Measurements from ENCODE around the gene CNOT2. TPM values are rescaled to one million over a fixed set of nuclear protein-coding genes. Genes with fewer than 3 reads are reported as not detected.

Gene CNOT2
- total RNA-seq, 4 donors from 2014 or later, result 36.8 to 204 (median 139) TPM

DNA sequence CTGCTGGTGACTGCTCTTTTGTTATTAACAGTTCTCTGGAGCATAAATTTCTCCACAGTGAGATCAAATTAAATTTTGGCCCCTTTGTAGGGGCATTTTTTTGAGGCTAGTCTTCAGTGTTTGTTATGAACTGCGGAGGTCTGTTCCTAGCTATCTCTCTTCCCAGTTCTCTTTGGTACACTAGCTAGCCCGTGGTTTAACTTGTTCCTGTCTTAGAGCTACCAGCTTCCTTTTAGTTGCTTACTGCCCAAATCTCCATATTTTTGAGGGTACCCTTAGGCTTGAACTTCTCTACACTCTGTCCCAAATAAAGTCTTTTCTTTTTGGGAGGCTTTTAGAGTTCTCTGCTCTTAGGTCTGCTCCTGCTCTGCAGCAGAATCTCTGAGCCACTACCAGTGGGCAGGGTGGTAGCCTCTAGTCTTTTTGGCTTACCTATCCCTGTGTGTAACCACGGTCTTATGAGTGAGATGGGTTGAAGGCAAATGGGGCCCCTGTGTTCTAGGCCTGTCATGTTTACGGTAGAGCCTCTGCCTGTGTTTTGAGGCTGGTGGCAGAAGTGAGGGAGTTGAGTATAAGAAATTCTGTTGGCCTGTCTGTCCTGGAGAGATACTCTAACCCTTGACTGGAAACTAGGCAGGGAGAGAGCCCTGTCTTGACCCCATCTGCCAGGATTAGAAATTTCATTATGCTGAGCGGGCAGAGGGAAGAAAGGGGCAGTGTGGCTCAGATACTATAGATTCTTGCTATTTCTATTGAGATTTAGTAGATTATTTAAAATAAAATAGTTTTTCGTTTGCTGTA lies 21.0 kb downstream of the CNOT2 start:
- TF ChIP-seq POLR2A (IDR thresholded peaks at IDR 0.05) (no peak), EP300 (IDR thresholded peaks at IDR 0.05; ENCODE audit: low read depth) (no peak), CTCF (IDR thresholded peaks at IDR 0.05) (no peak), POLR2AphosphoS5 (IDR thresholded peaks at IDR 0.05) (no peak)
- Histone ChIP-seq H3K9me3 (no peaks in the 10 kb centered on the region), H3K27ac (no peak overlapping the region), H3K27me3 (no peaks in the 10 kb centered on the region), H3K36me3 (no peaks in the 10 kb centered on the region), H3K4me3 (no peak overlapping the region), H3K4me1 (peaks cover 0 to 63% (median 23%) of the 10 kb centered on the region in 4 donors)
- intact Hi-C loops (cut with DNase I; ENCODE audit: low total_unique reads), result no loop called here
- in situ Hi-C loops (cut with MboI; ENCODE audit: low pct_ligation_motif_present in 1 of 4, low pct_unique_long_range_greater_than_20kb in 1 of 4, low sequenced_read_pairs in 3 of 4), result no loop called here
- no peak for DNase-seq
- 83 to 90% methylated on average over 3 to 6 of the region's 6 CpGs for WGBS, 2 donors (ENCODE audit: low coverage in 1 of 2)

- no peak for TF ChIP-seq POLR2AphosphoS5 (IDR thresholded peaks at IDR 0.05)
- TF ChIP-seq EP300 (IDR thresholded peaks at IDR 0.05; ENCODE audit: low read depth), result no peak
- no peak for TF ChIP-seq CTCF (IDR thresholded peaks at IDR 0.05)
- TF ChIP-seq POLR2A (IDR thresholded peaks at IDR 0.05), result no peak
- Histone ChIP-seq H3K36me3 (no peaks in the 10 kb centered on the region), H3K4me1 (peaks cover 0 to 65% (median 24%) of the 10 kb centered on the region in 4 donors), H3K27me3 (no peaks in the 10 kb centered on the region), H3K4me3 (no peak overlapping the region), H3K9me3 (no peaks in the 10 kb centered on the region), H3K27ac (no peak overlapping the region)
- WGBS, 2 donors (ENCODE audit: low coverage in 1 of 2), result 82 to 100% methylated on average over 1 of the region's 1 CpG
- in situ Hi-C loops (cut with MboI; ENCODE audit: low pct_ligation_motif_present in 1 of 4, low pct_unique_long_range_greater_than_20kb in 1 of 4, low sequenced_read_pairs in 3 of 4), result no loop called here
- intact Hi-C loops (cut with DNase I; ENCODE audit: low total_unique reads), result no loop called here
- no peak for DNase-seq
Observed at GRCh38 chr12:70265132-70265531, 21.9 kb downstream of the CNOT2 start.

- Histone ChIP-seq H3K36me3 (no peaks in the 10 kb centered on the region), H3K9me3 (no peaks in the 10 kb centered on the region), H3K4me1 (peaks cover 0 to 70% (median 35%) of the 10 kb centered on the region in 4 donors), H3K4me3 (no peak overlapping the region), H3K27me3 (no peaks in the 10 kb centered on the region), H3K27ac (no peak overlapping the region)
- intact Hi-C loops (cut with DNase I; ENCODE audit: low total_unique reads) (no loop called here), in situ Hi-C loops (cut with MboI; ENCODE audit: low pct_ligation_motif_present in 1 of 4, low pct_unique_long_range_greater_than_20kb in 1 of 4, low sequenced_read_pairs in 3 of 4) (no loop called here)
- 50 to 63% methylated on average over 1 of the region's 1 CpG for WGBS, 2 donors (ENCODE audit: low coverage in 1 of 2)
- no peak for DNase-seq
- TF ChIP-seq CTCF (IDR thresholded peaks at IDR 0.05) (no peak), POLR2A (IDR thresholded peaks at IDR 0.05) (no peak), POLR2AphosphoS5 (IDR thresholded peaks at IDR 0.05) (no peak), EP300 (IDR thresholded peaks at IDR 0.05; ENCODE audit: low read depth) (no peak)
Observed at GRCh38 chr12:70267550-70267949, 24.3 kb downstream of the CNOT2 start.

DNA sequence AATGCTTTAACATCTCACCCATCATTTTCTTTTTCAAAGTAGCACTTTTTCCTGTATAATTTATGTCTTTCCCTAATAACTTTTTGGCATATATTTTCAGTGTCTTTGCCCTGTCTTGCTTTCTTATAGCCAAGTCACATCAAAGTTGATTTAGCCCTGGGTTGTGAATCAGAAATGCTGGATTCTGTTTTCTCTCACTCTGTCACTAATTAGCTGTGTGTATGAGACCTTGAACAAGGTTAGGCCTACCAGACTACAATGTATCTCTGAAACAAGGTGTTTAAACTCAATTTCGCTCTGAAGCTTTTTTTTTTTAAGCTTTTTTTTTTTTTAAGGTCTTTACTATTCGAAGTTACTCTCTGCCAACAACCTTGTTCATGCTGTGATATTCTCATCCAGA lies 25.7 kb downstream of the CNOT2 start:
- Histone ChIP-seq H3K27ac (no peak overlapping the region), H3K9me3 (no peaks in the 10 kb centered on the region), H3K27me3 (no peaks in the 10 kb centered on the region), H3K36me3 (no peaks in the 10 kb centered on the region), H3K4me1 (peaks cover 0 to 72% (median 33%) of the 10 kb centered on the region in 4 donors), H3K4me3 (no peak overlapping the region)
- no peak for TF ChIP-seq POLR2A (IDR thresholded peaks at IDR 0.05)
- TF ChIP-seq EP300 (IDR thresholded peaks at IDR 0.05; ENCODE audit: low read depth), result no peak
- WGBS, 2 donors (ENCODE audit: low coverage in 1 of 2), result 81 to 90% methylated on average over 2 of the region's 2 CpGs
- DNase-seq, result no peak
- in situ Hi-C loops (cut with MboI; ENCODE audit: low pct_ligation_motif_present in 1 of 4, low pct_unique_long_range_greater_than_20kb in 1 of 4, low sequenced_read_pairs in 3 of 4), result no loop called here
- intact Hi-C loops (cut with DNase I; ENCODE audit: low total_unique reads), result no loop called here
